Measurements from ENCODE around the gene RAET1E. TPM values are rescaled to one million over a fixed set of nuclear protein-coding genes. Genes with fewer than 3 reads are reported as not detected.
"Not testable (repeated sequence)": the region's sequence is repeated elsewhere in the genome, so short reads cannot be mapped to it uniquely, and the experiment has no call there.

Gene RAET1E
- total RNA-seq, 2 experiments from 2014 or later, result not detected

- no peak overlapping the region for H3K27ac Mint-ChIP-seq
- no peak for DNase-seq
- H3K36me3 Mint-ChIP-seq (ENCODE audit: low read depth), result no peaks in the 10 kb centered on the region
- H3K9me3 Mint-ChIP-seq, result no peaks in the 10 kb centered on the region
- POLR2A ChIA-PET, result no interaction called here
- H3K4me1 Mint-ChIP-seq, result peaks cover 48% of the 10 kb centered on the region
- no peak overlapping the region for H3K4me3 Mint-ChIP-seq
- CTCF ChIA-PET, result interaction anchor here (1.7 kb wide), 1 partner anchor 80 kb away, joined by 5 read pairs; no protein-coding TSS in a partner anchor
- H3K27me3 Mint-ChIP-seq, result peaks cover 91% of the 10 kb centered on the region
Measured at GRCh38 chr6:149936743-149937142, 38.8 kb upstream of the RAET1E start.

GRCh38 chr6:149935668-149936067 lies 37.8 kb upstream of the RAET1E start:
- peaks cover 91% of the 10 kb centered on the region for H3K27me3 Mint-ChIP-seq
- no peak overlapping the region for H3K4me3 Mint-ChIP-seq

GRCh38 chr6:149935246-149935645 lies 37.3 kb upstream of the RAET1E start:
- POLR2A ChIA-PET, result no interaction called here
- H3K27ac Mint-ChIP-seq, result peak overlapping the region; percentile 20
- H3K4me3 Mint-ChIP-seq, result no peak overlapping the region
- H3K27me3 Mint-ChIP-seq, result peaks cover 91% of the 10 kb centered on the region
- H3K9me3 Mint-ChIP-seq, result no peaks in the 10 kb centered on the region
- H3K36me3 Mint-ChIP-seq (ENCODE audit: low read depth), result no peaks in the 10 kb centered on the region
- CTCF ChIA-PET, result interaction anchor here (1.2 to 1.7 kb wide), 2 partner anchors 51 to 81 kb away, joined by 3 to 5 read pairs; no protein-coding TSS in a partner anchor
- no peak for DNase-seq
- H3K4me1 Mint-ChIP-seq, result peaks cover 35% of the 10 kb centered on the region

More at GRCh38 chr6:149935668-149936067, 37.8 kb upstream of the RAET1E start:
- CTCF ChIA-PET, result interaction anchor here (1.2 to 1.7 kb wide), 2 partner anchors 51 to 81 kb away, joined by 3 to 5 read pairs; no protein-coding TSS in a partner anchor
- no peaks in the 10 kb centered on the region for H3K36me3 Mint-ChIP-seq (ENCODE audit: low read depth)
- POLR2A ChIA-PET, result no interaction called here
- no peak for DNase-seq
- no peaks in the 10 kb centered on the region for H3K9me3 Mint-ChIP-seq
- peak overlapping the region; percentile 20 for H3K27ac Mint-ChIP-seq
- H3K4me1 Mint-ChIP-seq, result peaks cover 39% of the 10 kb centered on the region

- H3K27ac Mint-ChIP-seq, result no peak overlapping the region
- H3K27me3 Mint-ChIP-seq, result peaks cover 91% of the 10 kb centered on the region
- DNase-seq, result peak; percentile 80
- H3K4me1 Mint-ChIP-seq, result peaks cover 28% of the 10 kb centered on the region
- no peaks in the 10 kb centered on the region for H3K9me3 Mint-ChIP-seq
- POLR2A ChIA-PET, result no interaction called here
- H3K4me3 Mint-ChIP-seq, result no peak overlapping the region
- CTCF ChIA-PET, result interaction anchor here (1.2 kb wide), 1 partner anchor 52 kb away, joined by 3 read pairs; no protein-coding TSS in a partner anchor
- H3K36me3 Mint-ChIP-seq (ENCODE audit: low read depth), result no peaks in the 10 kb centered on the region
Measured at GRCh38 chr6:149934249-149935156, 36.6 kb upstream of the RAET1E start.

- H3K27ac Mint-ChIP-seq, result no peak overlapping the region
- CTCF ChIA-PET, result no interaction called here
- H3K36me3 Mint-ChIP-seq (ENCODE audit: low read depth), result no peaks in the 10 kb centered on the region
Measured at GRCh38 chr6:149933461-149933860, 35.5 kb upstream of the RAET1E start.

GRCh38 chr6:149933036-149933435 lies 35.1 kb upstream of the RAET1E start:
- Mint-ChIP-seq H3K4me1 (peaks cover 16% of the 10 kb centered on the region), H3K36me3 (ENCODE audit: low read depth) (no peaks in the 10 kb centered on the region), H3K4me3 (no peak overlapping the region), H3K9me3 (no peaks in the 10 kb centered on the region), H3K27ac (no peak overlapping the region), H3K27me3 (peaks cover 91% of the 10 kb centered on the region)
- DNase-seq, result no peak
- POLR2A ChIA-PET, result no interaction called here
- CTCF ChIA-PET, result no interaction called here

More at GRCh38 chr6:149933461-149933860, 35.5 kb upstream of the RAET1E start:
- POLR2A ChIA-PET, result no interaction called here
- Mint-ChIP-seq H3K27me3 (peaks cover 91% of the 10 kb centered on the region), H3K4me1 (peaks cover 19% of the 10 kb centered on the region), H3K4me3 (no peak overlapping the region), H3K9me3 (no peaks in the 10 kb centered on the region)
- no peak for DNase-seq

GRCh38 chr6:149931501-149931900 lies 33.6 kb upstream of the RAET1E start:
- peaks cover 90% of the 10 kb centered on the region for H3K27me3 Mint-ChIP-seq
- ChIA-PET POLR2A (no interaction called here), CTCF (interaction anchor here (1.5 kb wide), 1 partner anchor 86 kb away, joined by 3 read pairs; no protein-coding TSS in a partner anchor)
- no peak overlapping the region for H3K4me3 Mint-ChIP-seq
- no peaks in the 10 kb centered on the region for H3K9me3 Mint-ChIP-seq
- peaks cover 13% of the 10 kb centered on the region for H3K4me1 Mint-ChIP-seq
- no peaks in the 10 kb centered on the region for H3K36me3 Mint-ChIP-seq (ENCODE audit: low read depth)
- no peak for DNase-seq
- no peak overlapping the region for H3K27ac Mint-ChIP-seq

- peaks cover 12% of the 10 kb centered on the region for H3K4me1 Mint-ChIP-seq
- ChIA-PET POLR2A (no interaction called here), CTCF (no interaction called here)
- no peak for DNase-seq
- no peak overlapping the region for H3K4me3 Mint-ChIP-seq
- H3K27ac Mint-ChIP-seq, result no peak overlapping the region
- H3K36me3 Mint-ChIP-seq (ENCODE audit: low read depth), result no peaks in the 10 kb centered on the region
- H3K27me3 Mint-ChIP-seq, result peaks cover 86% of the 10 kb centered on the region
- no peaks in the 10 kb centered on the region for H3K9me3 Mint-ChIP-seq
Measured at GRCh38 chr6:149929422-149929821, 31.5 kb upstream of the RAET1E start.

GRCh38 chr6:149927025-149927424 lies 29.1 kb upstream of the RAET1E start:
- H3K4me3 Mint-ChIP-seq; H3K36me3 Mint-ChIP-seq (ENCODE audit: low read depth); H3K9me3 Mint-ChIP-seq; H3K27ac Mint-ChIP-seq; DNase-seq; CTCF ChIA-PET; POLR2A ChIA-PET: not testable (repeated sequence)
- Mint-ChIP-seq H3K4me1 (peaks cover 21% of the 10 kb centered on the region), H3K27me3 (peaks cover 87% of the 10 kb centered on the region)

- no peaks in the 10 kb centered on the region for H3K9me3 Mint-ChIP-seq
- no peaks in the 10 kb centered on the region for H3K36me3 Mint-ChIP-seq (ENCODE audit: low read depth)
- H3K27me3 Mint-ChIP-seq, result peaks cover 87% of the 10 kb centered on the region
- no peak overlapping the region for H3K27ac Mint-ChIP-seq
- H3K4me1 Mint-ChIP-seq, result peaks cover 24% of the 10 kb centered on the region
- DNase-seq, result peak; percentile 82
- POLR2A ChIA-PET, result no interaction called here
- peak overlapping the region; percentile 39 for H3K4me3 Mint-ChIP-seq
- CTCF ChIA-PET, result interaction anchor here (1.2 kb wide), 1 partner anchor 81 kb away, joined by 5 read pairs; no protein-coding TSS in a partner anchor
Measured at GRCh38 chr6:149925974-149926777, 28.3 kb upstream of the RAET1E start.

- no peak for DNase-seq
- peak overlapping the region; percentile 39 for H3K4me3 Mint-ChIP-seq
- POLR2A ChIA-PET, result no interaction called here
- H3K36me3 Mint-ChIP-seq (ENCODE audit: low read depth), result no peaks in the 10 kb centered on the region
- H3K9me3 Mint-ChIP-seq, result no peaks in the 10 kb centered on the region
- peaks cover 24% of the 10 kb centered on the region for H3K4me1 Mint-ChIP-seq
- no peak overlapping the region for H3K27ac Mint-ChIP-seq
- CTCF ChIA-PET, result interaction anchor here (1.0 to 1.3 kb wide), 5 partner anchors 20 to 207 kb away, joined by 3 to 5 read pairs (median 3); partner anchors contain the start of gene LATS1
- H3K27me3 Mint-ChIP-seq, result peaks cover 87% of the 10 kb centered on the region
Measured at GRCh38 chr6:149925253-149925973, 27.5 kb upstream of the RAET1E start.

GRCh38 chr6:149924933-149925252 lies 27.0 kb upstream of the RAET1E start:
- Mint-ChIP-seq H3K36me3 (ENCODE audit: low read depth) (no peaks in the 10 kb centered on the region), H3K27ac (no peak overlapping the region), H3K27me3 (peaks cover 85% of the 10 kb centered on the region), H3K4me1 (peaks cover 24% of the 10 kb centered on the region), H3K4me3 (no peak overlapping the region), H3K9me3 (no peaks in the 10 kb centered on the region)
- ChIA-PET POLR2A (no interaction called here), CTCF (interaction anchor here (1.0 to 1.3 kb wide), 5 partner anchors 19 to 207 kb away, joined by 3 to 5 read pairs (median 3); partner anchors contain the start of gene LATS1)
- no peak for DNase-seq

All from activated CD4-positive, alpha-beta T cell treated with anti-CD3 and anti-CD28 coated beads, Interleukin-2, amount 10 ng/mL, durations not matched to agents 7 days and 5 days (primary cell).